ENCODE data around the gene TAGLN. TPM values are rescaled to one million over a fixed set of nuclear protein-coding genes. Genes with fewer than 3 reads are reported as not detected.
A peak's percentile ranks its signal among the peaks of the same experiment; 100 is the strongest.

TAGLN gene
- total and polyA plus RNA-seq, 2 of the 8 experiments (the other 6 are each of a cell fraction or from before 2014, with no cell fraction given), result 140 to 300 TPM

GRCh38 chr11:117178210-117179034 lies 20.7 kb upstream of the TAGLN start, which contains the start of gene SIDT2:
SIDT2 (plus strand) TSS chr11:117178743; CDS start chr11:117179264, 521 bp downstream.
- H3K9ac ChIP-seq (replicated peaks in 1 of 4; ENCODE audit: extremely low read depth in 1 of 4, low read depth in 3 of 4, low read length in 3 of 4), result peak within 1 kb of the TSS; percentile 34 to 74 (median 65)
- 0 out of 2 replicates have a peak within 1 kb of the TSS, but pooled peaks have one; percentile 53 for H2BK12ac ChIP-seq (ENCODE audit: low read depth, low read length)
- peaks cover 11% of the 10 kb centered on the region for H3K23me2 ChIP-seq (ENCODE audit: low read depth, low read length)
- H3K27me3 ChIP-seq (replicated peaks in 1 of 4; ENCODE audit: control insufficient read depth in 3 of 4, extremely low read depth in 1 of 4, insufficient read depth in 3 of 4, low read length in 3 of 4), result no peaks in the 10 kb centered on the region
- peaks cover 6 to 16% (median 12%) of the 10 kb centered on the region in 4 experiments for H3K4me1 ChIP-seq (replicated peaks in 1 of 4; ENCODE audit: control insufficient read depth in 3 of 4, insufficient read depth in 4 of 4, low read length in 3 of 4)
- no peak within 1 kb of the TSS for H2BK20ac ChIP-seq (ENCODE audit: low read length)
- no peaks in the 10 kb centered on the region; the same call in 1 of the 2 replicates for H3K79me1 ChIP-seq (ENCODE audit: low read depth, low read length)
- H2AFZ ChIP-seq (ENCODE audit: low read length), result peak within 1 kb of the TSS; percentile 58; the same call in 1 of the 2 replicates
- peaks cover 0 to 4% (median 3%) of the 10 kb centered on the region in 4 experiments; a peak in 2 of 8 replicates for H3K36me3 ChIP-seq (ENCODE audit: control insufficient read depth in 2 of 4, insufficient read depth in 4 of 4, low read length in 3 of 4)
- peaks cover 1 to 4% of the 10 kb centered on the region in 2 experiments for H4K20me1 ChIP-seq (replicated peaks in 1 of 2; ENCODE audit: control insufficient read depth in 1 of 2, insufficient read depth in 2 of 2, low read length in 2 of 2)
- no peak within 1 kb of the TSS for H2AK5ac ChIP-seq (ENCODE audit: low read depth, low read length)
- H2BK15ac ChIP-seq (ENCODE audit: low read length), result no peak within 1 kb of the TSS
- no peak within 1 kb of the TSS for H3K4ac ChIP-seq (replicated peaks; ENCODE audit: insufficient read length, low read depth, low read length)
- H3K27ac ChIP-seq (ENCODE audit: low read depth, low read length), result peak within 1 kb of the TSS; percentile 16; the same call in 1 of the 2 replicates
- H3K9me3 ChIP-seq (ENCODE audit: insufficient read depth in 2 of 2, low read depth in 1 of 2, low read length in 1 of 2), result no peaks in the 10 kb centered on the region
- H3K14ac ChIP-seq (ENCODE audit: insufficient read length), result no peak within 1 kb of the TSS
- H3K56ac ChIP-seq (replicated peaks; ENCODE audit: insufficient read length, low read depth, low read length), result no peak within 1 kb of the TSS
- H3K4me2 ChIP-seq (ENCODE audit: insufficient read depth in 1 of 2, low read depth in 2 of 2, low read length in 2 of 2), result peak within 1 kb of the TSS; percentile 87 to 96
- H2BK120ac ChIP-seq (replicated peaks; ENCODE audit: low read depth, low read length), result no peak within 1 kb of the TSS
- 5% methylated on average over 41 of the region's 51 CpGs; no CpG with 5 or more reads in 1 of the 2 experiments for WGBS, 2 experiments (ENCODE audit: extremely low coverage in 1 of 2, insufficient coverage in 1 of 2, insufficient read length in 1 of 2, insufficient replicate concordance in 2 of 2, low coverage in 1 of 2, low lambda C conversion rate in 2 of 2, missing lambda C conversion rate in 1 of 2)
- ChIA-PET POLR2A (ENCODE audit: partially characterized antibody) (interaction anchor here (0.7 to 12.6 kb wide), 12 partner anchors 8 to 56 kb away, joined by 4 to 153 read pairs (median 5); partner anchors contain the start of genes PAFAH1B2, PCSK7, RNF214 and TAGLN), CTCF (ENCODE audit: partially characterized antibody) (interaction anchor here (0.5 to 14.0 kb wide), 8 partner anchors 14 to 377 kb away, joined by 3 to 359 read pairs (median 4); partner anchors contain the start of genes PAFAH1B2, PCSK7, RNF214 and TAGLN)
- no peak within 1 kb of the TSS for H4K91ac ChIP-seq (replicated peaks; ENCODE audit: insufficient read length, low read length)
- peak within 1 kb of the TSS; percentile 79 to 89 (median 82) for H3K4me3 ChIP-seq (ENCODE audit: extremely low read depth in 1 of 4, insufficient read depth in 2 of 4, low read depth in 3 of 4, low read length in 4 of 4)
- DNase-seq (ENCODE audit: low read depth in 1 of 2, low spot score in 2 of 2) (peak; percentile 86 to 92), FAIRE-seq (peak; percentile 75)
- H3K79me2 ChIP-seq (ENCODE audit: control insufficient read depth in 1 of 2, insufficient read depth in 2 of 2, low read length in 2 of 2), result no peaks in the 10 kb centered on the region
- no peak within 1 kb of the TSS; the same call in 1 of the 2 replicates for H3K18ac ChIP-seq (ENCODE audit: extremely low read depth, low read length)
- peak within 1 kb of the TSS; percentile 60 for H4K5ac ChIP-seq (ENCODE audit: insufficient read length, low read depth, low read length)
- peak within 1 kb of the TSS; percentile 63; the same call in 1 of the 2 replicates for H2BK5ac ChIP-seq (ENCODE audit: low read depth, low read length)
- peak within 1 kb of the TSS; percentile 76; the same call in 1 of the 2 replicates for H4K8ac ChIP-seq (ENCODE audit: extremely low read depth, insufficient read depth, low read length)
- no peak within 1 kb of the TSS for H3K23ac ChIP-seq (ENCODE audit: insufficient read length)
- TF ChIP-seq RNF2 (IDR thresholded peaks at IDR 0.05; ENCODE audit: borderline replicate concordance, low read depth, low read length, missing control alignments, poor library complexity, severe bottlenecking), result no peak
- TF ChIP-seq TAF7 (optimal IDR thresholded peaks at IDR 0.05; ENCODE audit: borderline replicate concordance, low read depth, low read length), result no peak
- no peak for TF ChIP-seq PHF8 (conservative IDR thresholded peaks at IDR 0.05; ENCODE audit: low read depth, low read length)
- no peak for TF ChIP-seq ASH2L (IDR thresholded peaks at IDR 0.05; ENCODE audit: low read length)
- TF ChIP-seq RBBP5 (IDR thresholded peaks at IDR 0.05; ENCODE audit: borderline replicate concordance, low read depth, low read length), result 0 out of 2 replicates have a peak, but pooled peaks have one; percentile 60
- TF ChIP-seq SP1 (IDR thresholded peaks at IDR 0.05; ENCODE audit: low read depth, low read length), result peak; percentile 61; the same call in 1 of the 2 replicates
- TF ChIP-seq SUZ12 (IDR thresholded peaks at IDR 0.05; ENCODE audit: low read length), result no peak
- 0 out of 2 replicates have a peak, but pooled peaks have one; percentile 26 for TF ChIP-seq GABPA (IDR thresholded peaks at IDR 0.05; ENCODE audit: borderline replicate concordance, insufficient read depth, low read length)
- TF ChIP-seq TCF12 (IDR thresholded peaks at IDR 0.05; ENCODE audit: low read depth, low read length), result 0 out of 2 replicates have a peak, but pooled peaks have one; percentile 46
- no peak for TF ChIP-seq CEBPB (IDR thresholded peaks at IDR 0.05; ENCODE audit: low read depth, low read length)
